Activated naive CD8-positive, alpha-beta T cell (primary cell): Measurements from ENCODE around the gene FIBP.

Experiments used
- H3K27ac Mint-ChIP-seq: one replicate; pipeline ENCODE4 v1.8.0; 2021; ENCODE audit warnings: mixed read lengths
- H3K27me3 Mint-ChIP-seq: one replicate; pipeline ENCODE4 v1.8.0; 2021; ENCODE audit warnings: mixed read lengths
- H3K36me3 Mint-ChIP-seq: one replicate; pipeline ENCODE4 v1.8.0; 2021; ENCODE audit warnings: mixed read lengths
- H3K4me1 Mint-ChIP-seq: one replicate; pipeline ENCODE4 v1.8.0; 2021; ENCODE audit warnings: low read depth, mixed read lengths
- H3K4me3 Mint-ChIP-seq: one replicate; pipeline ENCODE4 v1.8.0; 2021; ENCODE audit warnings: mild to moderate bottlenecking, mixed read lengths
- H3K9me3 Mint-ChIP-seq: one replicate; pipeline ENCODE4 v1.8.0; 2021; ENCODE audit warnings: low read depth, mixed read lengths

The FIBP gene

GRCh38 chr11:65887723-65888162 is 528 bp downstream of the FIBP start:
- H3K4me1 Mint-ChIP-seq: peaks cover 44% of the 10 kb centered on the region
- H3K27me3 Mint-ChIP-seq: no peaks in the 10 kb centered on the region
- peaks cover 6% of the 10 kb centered on the region for H3K36me3 Mint-ChIP-seq
- peak overlapping the region; percentile 95 for H3K27ac Mint-ChIP-seq
- peak overlapping the region; percentile 97 for H3K4me3 Mint-ChIP-seq
- no peaks in the 10 kb centered on the region for H3K9me3 Mint-ChIP-seq

- Mint-ChIP-seq H3K36me3 (no peaks in the 10 kb centered on the region), H3K4me1 (peaks cover 39% of the 10 kb centered on the region), H3K27ac (peak overlapping the region; percentile 95)
Observed at GRCh38 chr11:65886826-65887722, 1.2 kb downstream of the FIBP start.

DNA sequence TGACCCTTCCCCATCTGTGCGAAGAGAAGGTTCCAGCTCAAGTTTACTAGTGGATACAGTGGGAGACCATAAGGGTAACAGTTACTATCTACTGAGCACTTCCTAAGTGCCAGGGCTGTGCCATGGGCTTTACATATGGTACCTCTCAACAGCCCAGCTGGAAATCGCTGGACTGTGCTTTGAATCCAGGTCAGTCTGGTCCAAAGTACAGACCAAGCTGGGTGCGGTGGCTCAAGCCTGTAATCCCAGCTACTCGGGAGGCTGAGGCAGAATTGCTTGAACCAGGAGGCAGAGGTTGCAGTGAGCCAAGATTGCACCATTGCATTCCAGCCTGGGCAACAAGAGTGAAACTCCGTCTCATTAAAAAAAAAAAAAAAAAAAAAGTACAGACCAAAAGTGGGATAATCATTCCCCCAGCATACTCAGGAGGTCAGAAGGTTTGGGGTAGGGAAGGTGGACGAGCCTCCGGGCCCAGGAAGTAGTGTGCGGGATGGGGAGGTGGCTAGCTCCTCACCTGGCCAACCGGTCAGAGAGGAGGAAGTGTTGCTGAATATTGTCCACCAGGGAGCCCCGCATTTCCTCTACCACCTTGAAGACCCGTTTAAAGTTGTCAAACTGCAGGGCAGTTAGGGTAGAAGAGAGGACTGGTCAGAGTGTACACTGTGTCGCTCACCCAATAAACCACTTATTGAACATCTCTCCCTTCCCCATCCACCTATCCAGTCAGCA is 2.3 kb downstream of the FIBP start:
- Mint-ChIP-seq H3K27ac (no peak overlapping the region), H3K4me3 (peak overlapping the region; percentile 97), H3K36me3 (no peaks in the 10 kb centered on the region), H3K27me3 (no peaks in the 10 kb centered on the region), H3K4me1 (peaks cover 43% of the 10 kb centered on the region), H3K9me3 (no peaks in the 10 kb centered on the region)

More at GRCh38 chr11:65886826-65887722, 1.2 kb downstream of the FIBP start:
- Mint-ChIP-seq H3K27me3 (no peaks in the 10 kb centered on the region), H3K4me3 (peak overlapping the region; percentile 97), H3K9me3 (no peaks in the 10 kb centered on the region)

GRCh38 chr11:65885231-65885630 is 3.0 kb downstream of the FIBP start:
- H3K9me3 Mint-ChIP-seq: no peaks in the 10 kb centered on the region
- no peaks in the 10 kb centered on the region for H3K27me3 Mint-ChIP-seq
- H3K4me3 Mint-ChIP-seq: no peak overlapping the region
- H3K36me3 Mint-ChIP-seq: no peaks in the 10 kb centered on the region
- H3K4me1 Mint-ChIP-seq: peaks cover 49% of the 10 kb centered on the region
- H3K27ac Mint-ChIP-seq: no peak overlapping the region

GRCh38 chr11:65884716-65885092 is 3.6 kb downstream of the FIBP start:
- H3K4me3 Mint-ChIP-seq: no peak overlapping the region
- no peaks in the 10 kb centered on the region for H3K9me3 Mint-ChIP-seq
- no peaks in the 10 kb centered on the region for H3K27me3 Mint-ChIP-seq
- H3K4me1 Mint-ChIP-seq: peaks cover 49% of the 10 kb centered on the region
- peak overlapping the region; percentile 46 for H3K27ac Mint-ChIP-seq
- no peaks in the 10 kb centered on the region for H3K36me3 Mint-ChIP-seq

DNA sequence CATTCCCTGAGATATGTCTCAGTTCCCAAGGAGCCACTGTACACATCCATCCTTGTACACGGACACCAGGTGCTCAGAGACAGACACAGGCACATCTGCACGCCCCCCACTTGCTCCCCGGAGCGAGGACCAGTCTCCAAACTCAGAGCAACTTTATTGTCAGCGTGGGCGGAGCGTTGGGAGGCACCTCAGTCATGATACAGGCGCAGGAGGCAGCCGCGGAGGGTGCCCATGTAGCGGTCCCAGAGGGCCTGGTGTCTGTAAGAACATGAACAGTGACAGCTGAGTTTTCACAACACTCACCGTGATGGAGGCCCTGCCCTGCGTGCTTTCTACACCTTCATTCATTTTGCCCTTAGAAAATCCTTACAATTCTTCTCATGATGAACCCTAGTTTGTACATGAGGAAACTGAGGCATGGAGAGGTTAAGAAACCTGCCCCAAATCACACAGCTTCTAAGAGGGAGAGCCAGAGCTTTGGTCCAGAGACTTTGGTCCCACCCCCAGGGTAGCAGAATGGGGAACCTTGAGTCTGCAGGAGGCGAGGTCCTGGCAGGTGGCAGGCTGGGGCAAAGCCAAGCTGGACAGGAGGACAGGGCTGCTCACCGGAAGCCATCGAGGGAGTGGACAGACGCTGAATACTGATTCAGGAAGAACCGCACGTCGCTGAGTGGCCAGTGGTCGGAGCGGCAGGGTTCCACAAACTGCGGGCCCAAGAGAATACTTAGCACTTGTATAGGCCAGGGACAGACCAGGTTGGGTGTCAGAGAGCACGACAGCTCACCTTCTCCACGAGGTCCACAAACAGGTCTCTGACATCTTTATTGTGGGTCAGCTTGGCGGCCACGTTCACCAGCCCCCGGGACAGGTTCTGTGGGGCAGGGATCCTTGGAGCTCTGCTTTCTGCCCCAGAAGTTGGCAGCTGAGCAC is 4.2 kb downstream of the FIBP start:
- Mint-ChIP-seq H3K4me1 (peaks cover 49% of the 10 kb centered on the region), H3K27ac (no peak overlapping the region), H3K27me3 (no peaks in the 10 kb centered on the region), H3K36me3 (no peaks in the 10 kb centered on the region), H3K9me3 (no peaks in the 10 kb centered on the region), H3K4me3 (no peak overlapping the region)

DNA sequence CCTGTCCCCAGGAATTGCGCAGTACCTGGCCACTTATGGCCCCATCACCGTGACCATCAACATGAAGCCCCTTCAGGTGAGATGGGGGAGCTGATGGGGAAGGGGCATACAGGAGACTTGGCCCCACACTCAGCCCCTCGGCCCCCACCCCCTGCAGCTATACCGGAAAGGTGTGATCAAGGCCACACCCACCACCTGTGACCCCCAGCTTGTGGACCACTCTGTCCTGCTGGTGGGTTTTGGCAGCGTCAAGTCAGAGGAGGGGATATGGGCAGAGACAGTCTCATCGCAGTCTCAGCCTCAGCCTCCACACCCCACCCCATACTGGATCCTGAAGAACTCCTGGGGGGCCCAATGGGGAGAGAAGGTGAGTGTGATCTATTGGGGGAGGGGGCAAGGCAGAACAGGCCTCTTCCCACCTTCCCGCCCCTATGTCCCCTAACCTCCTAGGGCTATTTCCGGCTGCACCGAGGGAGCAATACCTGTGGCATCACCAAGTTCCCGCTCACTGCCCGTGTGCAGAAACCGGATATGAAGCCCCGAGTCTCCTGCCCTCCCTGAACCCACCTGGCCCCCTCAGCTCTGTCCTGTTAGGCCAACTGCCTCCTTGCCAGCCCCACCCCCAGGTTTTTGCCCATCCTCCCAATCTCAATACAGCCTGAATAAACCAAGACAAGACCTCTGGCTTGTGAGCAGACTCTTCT is 5.1 kb downstream of the FIBP start:
- H3K27ac Mint-ChIP-seq: no peak overlapping the region
- no peaks in the 10 kb centered on the region for H3K27me3 Mint-ChIP-seq
- no peaks in the 10 kb centered on the region for H3K36me3 Mint-ChIP-seq
- peaks cover 50% of the 10 kb centered on the region for H3K4me1 Mint-ChIP-seq
- no peaks in the 10 kb centered on the region for H3K9me3 Mint-ChIP-seq
- H3K4me3 Mint-ChIP-seq: no peak overlapping the region

DNA sequence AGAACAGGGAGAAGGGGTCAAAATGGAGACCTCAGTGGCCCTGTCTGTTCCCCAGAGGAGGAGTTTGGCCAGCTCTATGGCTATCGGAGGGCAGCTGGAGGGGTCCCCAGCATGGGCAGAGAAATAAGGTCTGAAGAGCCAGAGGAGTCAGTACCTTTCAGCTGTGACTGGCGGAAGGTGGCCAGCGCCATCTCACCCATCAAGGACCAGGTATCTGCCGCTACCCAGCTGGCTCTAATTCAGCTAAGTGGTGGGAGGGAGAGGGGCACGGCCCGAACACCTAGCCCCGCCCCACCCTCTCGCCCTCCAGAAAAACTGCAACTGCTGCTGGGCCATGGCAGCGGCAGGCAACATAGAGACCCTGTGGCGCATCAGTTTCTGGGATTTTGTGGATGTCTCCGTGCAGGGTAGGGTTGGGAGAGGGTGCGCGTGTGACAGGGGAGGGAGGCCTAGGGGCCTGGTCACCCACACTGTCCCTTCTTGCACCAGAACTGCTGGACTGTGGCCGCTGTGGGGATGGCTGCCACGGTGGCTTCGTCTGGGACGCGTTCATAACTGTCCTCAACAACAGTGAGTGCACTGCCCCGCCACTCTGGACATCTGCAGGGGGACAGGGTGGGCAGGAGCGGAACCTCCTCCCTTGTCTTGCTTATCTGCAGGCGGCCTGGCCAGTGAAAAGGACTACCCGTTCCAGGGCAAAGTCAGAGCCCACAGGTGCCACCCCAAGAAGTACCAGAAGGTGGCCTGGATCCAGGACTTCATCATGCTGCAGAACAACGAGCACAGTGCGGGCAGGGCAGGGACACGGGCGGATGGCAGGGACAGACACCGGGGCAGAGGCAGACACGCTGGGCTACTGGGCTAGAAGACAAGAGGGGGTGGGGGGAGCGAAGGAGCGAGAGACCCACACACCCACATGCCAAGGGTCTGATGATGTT is 5.9 kb downstream of the FIBP start:
- H3K9me3 Mint-ChIP-seq: no peaks in the 10 kb centered on the region
- H3K36me3 Mint-ChIP-seq: no peaks in the 10 kb centered on the region
- no peaks in the 10 kb centered on the region for H3K27me3 Mint-ChIP-seq
- peak overlapping the region; percentile 3 for H3K27ac Mint-ChIP-seq
- H3K4me3 Mint-ChIP-seq: no peak overlapping the region
- peaks cover 55% of the 10 kb centered on the region for H3K4me1 Mint-ChIP-seq

DNA sequence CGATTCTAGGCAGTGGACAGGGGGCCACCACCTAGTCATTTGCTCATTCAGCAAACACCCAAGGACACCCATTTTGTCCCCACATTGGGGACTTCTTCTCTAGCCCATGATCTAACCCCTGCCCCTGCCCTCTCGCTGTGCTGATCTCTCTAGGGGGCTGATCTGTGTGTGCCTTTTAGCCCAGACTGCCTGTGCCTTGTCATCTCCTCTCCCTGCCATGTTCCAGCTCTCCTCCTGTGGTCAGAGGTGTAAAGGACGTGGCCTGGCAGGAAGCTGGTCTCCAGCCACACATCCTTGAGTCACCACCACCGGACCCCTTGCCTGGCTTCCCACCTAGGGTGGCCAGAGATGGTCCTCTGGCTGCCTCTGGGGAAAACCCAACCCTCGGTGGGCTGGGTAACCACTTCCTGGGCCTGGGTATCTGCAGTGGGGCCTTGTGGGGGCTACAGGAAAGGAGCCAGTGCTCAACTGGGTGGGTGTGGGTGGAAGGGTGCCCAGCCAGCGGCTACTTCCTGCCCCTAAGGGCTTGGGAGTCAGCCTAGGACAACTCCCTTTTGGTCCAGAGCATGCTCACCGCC is 7.3 kb downstream of the FIBP start:
- Mint-ChIP-seq H3K4me3 (peak overlapping the region; percentile 82), H3K27ac (peak overlapping the region; percentile 91), H3K4me1 (peaks cover 60% of the 10 kb centered on the region), H3K9me3 (no peaks in the 10 kb centered on the region), H3K36me3 (no peaks in the 10 kb centered on the region), H3K27me3 (no peaks in the 10 kb centered on the region)

GRCh38 chr11:65880027-65880426 is 8.2 kb downstream of the FIBP start:
- Mint-ChIP-seq H3K9me3 (no peaks in the 10 kb centered on the region), H3K27ac (peak overlapping the region; percentile 91), H3K36me3 (no peaks in the 10 kb centered on the region), H3K27me3 (no peaks in the 10 kb centered on the region), H3K4me1 (peaks cover 58% of the 10 kb centered on the region), H3K4me3 (peak overlapping the region; percentile 82)

DNA sequence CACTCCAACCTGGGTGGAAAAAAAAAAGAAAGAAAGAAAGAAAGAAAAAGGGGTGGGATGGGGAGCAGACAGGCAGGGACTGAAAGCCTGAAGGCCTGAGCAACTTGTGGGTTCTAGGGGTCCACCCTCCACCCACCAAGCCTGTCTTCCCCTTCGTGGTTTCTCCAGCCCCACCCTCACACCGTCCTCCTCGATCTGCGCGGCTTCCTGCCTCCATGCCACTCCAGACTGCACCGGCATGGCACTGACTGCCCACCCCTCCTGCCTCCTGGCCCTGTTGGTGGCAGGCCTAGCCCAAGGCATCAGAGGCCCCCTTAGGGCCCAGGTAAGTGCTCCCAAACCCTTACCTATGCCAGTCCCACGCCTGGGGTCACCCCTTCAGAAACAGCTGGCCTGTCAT is 8.7 kb downstream of the FIBP start, which contains the start of gene CTSW:
CTSW (plus strand) TSS at position 221 of the 400 bp plus-strand sequence; CDS start at position 239, 18 bp downstream.
- peaks cover 56% of the 10 kb centered on the region for H3K4me1 Mint-ChIP-seq
- no peaks in the 10 kb centered on the region for H3K9me3 Mint-ChIP-seq
- peak within 1 kb of the TSS; percentile 91 for H3K27ac Mint-ChIP-seq
- no peaks in the 10 kb centered on the region for H3K27me3 Mint-ChIP-seq
- peak within 1 kb of the TSS; percentile 82 for H3K4me3 Mint-ChIP-seq
- no peaks in the 10 kb centered on the region for H3K36me3 Mint-ChIP-seq

- H3K27me3 Mint-ChIP-seq: no peaks in the 10 kb centered on the region
- peaks cover 46% of the 10 kb centered on the region for H3K4me1 Mint-ChIP-seq
- peak overlapping the region; percentile 90 for H3K4me3 Mint-ChIP-seq
- no peaks in the 10 kb centered on the region for H3K36me3 Mint-ChIP-seq
- no peaks in the 10 kb centered on the region for H3K9me3 Mint-ChIP-seq
- peak overlapping the region; percentile 77 for H3K27ac Mint-ChIP-seq
Observed at GRCh38 chr11:65873318-65874156, 14.7 kb downstream of the FIBP start.
